Neuronal stem cell (in vitro differentiated cells): ENCODE data around the gene ZNF211.

Experiments used
- DNase-seq: peaks from one replicate; pipeline ENCODE4 v3.0.0-alpha.2; 2013; ENCODE audit warnings: low spot score
- H2AFZ ChIP-seq: one replicate; pipeline ENCODE4 v1.6.1; 2013; ENCODE audit warnings: mild to moderate bottlenecking, low read length, inconsistent platforms
- H2AK5ac ChIP-seq: 2 replicates; pipeline ENCODE4 v1.6.1; 2013; ENCODE audit warnings: low read depth, mild to moderate bottlenecking, inconsistent platforms, low read length, moderate library complexity, mixed read lengths
- H2BK120ac ChIP-seq: 2 replicates; pipeline ENCODE4 v1.6.1; 2013; ENCODE audit warnings: low read depth, mild to moderate bottlenecking, inconsistent platforms, low read length, moderate library complexity, mixed read lengths
- H2BK12ac ChIP-seq: one replicate; pipeline ENCODE4 v1.6.1; 2013; ENCODE audit warnings: low read length, inconsistent platforms
- H2BK15ac ChIP-seq: 2 replicates; pipeline ENCODE4 v1.6.1; 2013; ENCODE audit warnings: mild to moderate bottlenecking, low read length, inconsistent platforms, mixed read lengths
- H2BK5ac ChIP-seq: one replicate; pipeline ENCODE4 v1.6.1; 2013; ENCODE audit warnings: inconsistent platforms, mild to moderate bottlenecking, low read length, moderate library complexity
- H3K14ac ChIP-seq: one replicate; pipeline ENCODE4 v1.6.1; 2013; ENCODE audit warnings: low read length, inconsistent platforms
- H3K18ac ChIP-seq: 2 replicates; pipeline ENCODE4 v1.6.1; 2013; ENCODE audit warnings: low read length, inconsistent platforms
- H3K23ac ChIP-seq: 2 replicates; pipeline ENCODE4 v1.6.1; 2013; ENCODE audit warnings: low read depth, mild to moderate bottlenecking, mixed read lengths, low read length, inconsistent platforms; ENCODE audit not compliant: poor library complexity
- H3K27ac ChIP-seq: replicated peaks from 3 replicates; pipeline ENCODE4 v1.5.1; 2013; ENCODE audit warnings: low read length, inconsistent platforms
- H3K27me3 ChIP-seq, 3 experiments: 2 replicates each; pipeline ENCODE4 v1.6.1; 2013; ENCODE audit warnings: low read length in 3 of 3, mild to moderate bottlenecking in 2 of 3, inconsistent platforms in 1 of 3, low read depth in 1 of 3, mixed read lengths in 1 of 3, moderate library complexity in 1 of 3; ENCODE audit not compliant: control insufficient read depth in 3 of 3, insufficient read depth in 3 of 3
- H3K36me3 ChIP-seq, 2 donors: replicated peaks in 1 of 2; 2 replicates each; pipeline ENCODE4 v1.6.1; 2013; ENCODE audit warnings: low read length in 2 of 2; ENCODE audit not compliant: control insufficient read depth in 2 of 2, insufficient read depth in 2 of 2
- H3K4ac ChIP-seq: 2 replicates; pipeline ENCODE4 v1.6.1; 2013; ENCODE audit warnings: inconsistent platforms, mild to moderate bottlenecking, low read length, moderate library complexity
- H3K4me1 ChIP-seq, 2 donors: 1 replicate in 1 of 2; 2 replicates in 1 of 2; pipeline ENCODE4 v1.6.1; 2013; ENCODE audit warnings: low read length in 2 of 2, low read depth in 1 of 2; ENCODE audit not compliant: control insufficient read depth in 2 of 2, insufficient read depth in 1 of 2
- H3K4me2 ChIP-seq: one replicate; pipeline ENCODE4 v1.6.1; 2013; ENCODE audit warnings: mild to moderate bottlenecking, low read length, inconsistent platforms; ENCODE audit not compliant: insufficient read depth, poor library complexity, severe bottlenecking
- H3K4me3 ChIP-seq, 2 donors: 2 replicates each; pipeline ENCODE4 v1.5.1; 2013; ENCODE audit warnings: low read length in 2 of 2, mild to moderate bottlenecking in 2 of 2, inconsistent platforms in 1 of 2, moderate library complexity in 1 of 2
- H3K79me1 ChIP-seq: one replicate; pipeline ENCODE4 v1.6.1; 2013; ENCODE audit warnings: low read depth, mild to moderate bottlenecking, inconsistent platforms, low read length, moderate library complexity
- H3K9ac ChIP-seq: one replicate; pipeline ENCODE4 v1.6.1; 2013; ENCODE audit warnings: mild to moderate bottlenecking, low read depth, low read length, inconsistent platforms; ENCODE audit not compliant: poor library complexity
- H3K9me3 ChIP-seq, 2 donors: replicated peaks in 1 of 2; 2 replicates each; pipeline versions ENCODE3 to v1.6.1; 2013; ENCODE audit warnings: low read length in 2 of 2, mild to moderate bottlenecking in 2 of 2, inconsistent platforms in 1 of 2, low read depth in 1 of 2, mixed read lengths in 1 of 2, moderate library complexity in 1 of 2; ENCODE audit not compliant: control insufficient read depth in 2 of 2, insufficient read depth in 1 of 2
- H4K8ac ChIP-seq: one replicate; pipeline ENCODE4 v1.6.1; 2013; ENCODE audit warnings: low read depth, mild to moderate bottlenecking, inconsistent platforms, low read length, moderate library complexity
- H4K91ac ChIP-seq: one replicate; pipeline ENCODE4 v1.6.1; 2013; ENCODE audit warnings: low read length, low read depth, mild to moderate bottlenecking, inconsistent platforms; ENCODE audit not compliant: poor library complexity
- WGBS, 2 donors: extraction: QIAGEN DNeasy Blood & Tissue Kit; methylation state at CpG; one replicate each; pipeline ENCODE4 v1.1.7; 2013; ENCODE audit warnings: missing lambda C conversion rate in 2 of 2, mixed read lengths in 1 of 2; ENCODE audit not compliant: insufficient read length in 2 of 2, insufficient replicate concordance in 1 of 2; ENCODE audit errors: extremely low coverage in 2 of 2; 5-methylcytosine and 5-hydroxymethylcytosine counted together

Gene ZNF211

DNA sequence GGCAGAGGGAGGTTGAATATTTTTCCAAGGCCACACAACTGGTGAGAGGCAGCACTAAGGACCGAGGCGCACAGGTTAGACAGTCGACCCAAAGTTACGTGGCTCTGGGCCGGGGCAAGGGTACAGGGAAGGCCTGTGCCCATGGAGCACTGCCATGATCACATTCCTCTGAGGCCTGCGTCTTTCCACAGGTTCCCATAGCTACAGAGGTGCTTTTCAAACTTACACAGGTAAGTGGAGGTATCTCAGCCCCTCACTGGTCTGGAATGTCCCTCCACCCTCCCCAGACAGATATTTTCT lies 814 bp downstream of the ZNF211 start:
- Histone ChIP-seq H3K27ac (no peak overlapping the region), H3K9ac (no peak overlapping the region), H2AFZ (peak overlapping the region; percentile 96), H3K4ac (no peak overlapping the region), H2BK12ac (no peak overlapping the region), H3K79me1 (peaks cover 2% of the 10 kb centered on the region), H3K4me3 (peak overlapping the region; percentile 69 to 96), H3K4me2 (peak overlapping the region; percentile 64), H2BK15ac (no peak overlapping the region), H3K14ac (no peak overlapping the region), H3K23ac (no peak overlapping the region), H4K8ac (no peak overlapping the region), H3K4me1 (peaks cover 3 to 7% of the 10 kb centered on the region in 2 donors), H3K36me3 (peaks cover 9 to 66% of the 10 kb centered on the region in 2 donors), H2BK120ac (no peak overlapping the region), H2AK5ac (no peak overlapping the region), H3K27me3 (peaks cover 0 to 2% (median 0%) of the 10 kb centered on the region in 3 experiments), H3K9me3 (peaks cover 2 to 52% of the 10 kb centered on the region in 2 donors), H2BK5ac (no peak overlapping the region), H3K18ac (no peak overlapping the region), H4K91ac (no peak overlapping the region)
- no peak for DNase-seq
- WGBS, 2 donors = no CpG with 5 or more reads among the region's 6 CpGs

DNA sequence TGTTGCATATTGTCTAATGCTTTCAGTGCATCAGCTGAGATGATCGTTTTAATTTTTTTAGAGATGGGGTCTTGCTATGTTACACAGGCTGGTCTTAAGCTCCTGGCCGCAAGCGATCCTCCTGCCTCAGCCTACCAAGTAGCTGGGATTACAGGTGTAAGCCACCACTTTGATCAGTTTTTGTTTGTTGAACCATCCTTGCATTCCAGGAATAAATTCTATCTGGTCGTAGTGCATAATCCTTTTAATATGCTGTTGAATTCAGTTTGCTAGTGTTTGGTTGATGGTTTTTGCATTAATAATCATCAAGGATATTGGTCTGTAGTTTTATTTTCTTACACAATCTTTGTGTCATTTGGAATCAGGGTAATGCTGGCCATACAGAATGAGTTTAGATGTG lies 4.4 kb downstream of the ZNF211 start:
- no peak overlapping the region for H4K8ac ChIP-seq
- no peak overlapping the region for H3K27ac ChIP-seq
- no peak overlapping the region for H3K4me3 ChIP-seq
- H3K4me2 ChIP-seq = no peak overlapping the region
- H4K91ac ChIP-seq = no peak overlapping the region
- no CpG with 5 or more reads among the region's 4 CpGs for WGBS, 2 donors
- H3K18ac ChIP-seq = no peak overlapping the region
- H2BK120ac ChIP-seq = no peak overlapping the region
- no peak overlapping the region for H2AK5ac ChIP-seq
- H2BK5ac ChIP-seq = no peak overlapping the region
- no peaks in the 10 kb centered on the region for H3K27me3 ChIP-seq
- H3K23ac ChIP-seq = no peak overlapping the region
- peaks cover 2% of the 10 kb centered on the region for H3K79me1 ChIP-seq
- peaks cover 31 to 82% of the 10 kb centered on the region in 2 donors for H3K36me3 ChIP-seq
- H3K9me3 ChIP-seq = peaks cover 24 to 80% of the 10 kb centered on the region in 2 donors
- no peak overlapping the region for H3K4ac ChIP-seq
- DNase-seq = no peak
- H3K14ac ChIP-seq = no peak overlapping the region
- peaks cover 3 to 7% of the 10 kb centered on the region in 2 donors for H3K4me1 ChIP-seq
- no peak overlapping the region for H2BK15ac ChIP-seq
- H3K9ac ChIP-seq = no peak overlapping the region
- no peak overlapping the region for H2AFZ ChIP-seq
- H2BK12ac ChIP-seq = no peak overlapping the region

GRCh38 chr19:57641715-57642234 lies 8.8 kb downstream of the ZNF211 start:
- H2BK12ac ChIP-seq = no peak overlapping the region
- H3K27me3 ChIP-seq = no peaks in the 10 kb centered on the region
- no peak overlapping the region for H3K4me2 ChIP-seq
- H3K9me3 ChIP-seq = peaks cover 25 to 70% of the 10 kb centered on the region in 2 donors
- H2BK15ac ChIP-seq = no peak overlapping the region
- H3K9ac ChIP-seq = no peak overlapping the region
- H3K36me3 ChIP-seq = peaks cover 27 to 70% of the 10 kb centered on the region in 2 donors
- H2BK120ac ChIP-seq = no peak overlapping the region
- no peak overlapping the region for H2BK5ac ChIP-seq
- no peak overlapping the region for H4K91ac ChIP-seq
- H3K79me1 ChIP-seq = no peaks in the 10 kb centered on the region
- H3K4me1 ChIP-seq = no peaks in the 10 kb centered on the region
- no CpG with 5 or more reads among the region's 4 CpGs for WGBS, 2 donors
- H3K18ac ChIP-seq = no peak overlapping the region
- H3K4me3 ChIP-seq = no peak overlapping the region
- no peak overlapping the region for H3K14ac ChIP-seq
- no peak overlapping the region for H3K4ac ChIP-seq
- no peak overlapping the region for H3K27ac ChIP-seq
- no peak overlapping the region for H3K23ac ChIP-seq
- no peak overlapping the region for H4K8ac ChIP-seq
- H2AK5ac ChIP-seq = no peak overlapping the region
- no peak overlapping the region for H2AFZ ChIP-seq
- DNase-seq = no peak

GRCh38 chr19:57642396-57643046 lies 9.6 kb downstream of the ZNF211 start:
- Histone ChIP-seq H3K36me3 (peaks cover 27 to 63% of the 10 kb centered on the region in 2 donors), H3K14ac (no peak overlapping the region), H3K27ac (no peak overlapping the region), H2AFZ (no peak overlapping the region), H2BK120ac (no peak overlapping the region), H3K79me1 (no peaks in the 10 kb centered on the region), H3K9ac (no peak overlapping the region), H2AK5ac (no peak overlapping the region), H3K18ac (no peak overlapping the region), H3K4ac (no peak overlapping the region), H3K4me2 (no peak overlapping the region), H3K27me3 (no peaks in the 10 kb centered on the region), H3K4me1 (no peaks in the 10 kb centered on the region), H4K8ac (no peak overlapping the region), H3K23ac (no peak overlapping the region), H4K91ac (no peak overlapping the region), H3K9me3 (peaks cover 23 to 63% of the 10 kb centered on the region in 2 donors), H2BK12ac (no peak overlapping the region), H2BK5ac (no peak overlapping the region), H3K4me3 (no peak overlapping the region), H2BK15ac (no peak overlapping the region)
- no CpG with 5 or more reads among the region's 4 CpGs for WGBS, 2 donors
- DNase-seq = no peak
